Measurements from ENCODE around the gene PLK1.
"Not testable (repeated sequence)": the region's sequence is repeated elsewhere in the genome, so short reads cannot be mapped to it uniquely, and the experiment has no call there.

Gene PLK1

GRCh38 chr16:23710008-23710407, 31.3 kb downstream of the PLK1 start:
- H3K27ac Mint-ChIP-seq = no peak overlapping the region
- no peaks in the 10 kb centered on the region for H3K4me1 Mint-ChIP-seq
- CTCF ChIA-PET = interaction anchor here (0.6 kb wide), 1 partner anchor 276 kb away, joined by 3 read pairs; no protein-coding TSS in a partner anchor
- peaks cover 70% of the 10 kb centered on the region for H3K27me3 Mint-ChIP-seq
- H3K36me3 Mint-ChIP-seq = peaks cover 2% of the 10 kb centered on the region
- H3K4me3 Mint-ChIP-seq = no peak overlapping the region
- peaks cover 14% of the 10 kb centered on the region for H3K9me3 Mint-ChIP-seq
- no peak for DNase-seq

GRCh38 chr16:23710504-23710903, 31.8 kb downstream of the PLK1 start:
- H3K27me3 Mint-ChIP-seq = peaks cover 75% of the 10 kb centered on the region
- CTCF ChIA-PET = no interaction called here

GRCh38 chr16:23711785-23712184, 33.1 kb downstream of the PLK1 start:
- no peak overlapping the region for H3K4me3 Mint-ChIP-seq
- CTCF ChIA-PET = no interaction called here
- H3K9me3 Mint-ChIP-seq = peaks cover 14% of the 10 kb centered on the region
- H3K27ac Mint-ChIP-seq = no peak overlapping the region
- no peaks in the 10 kb centered on the region for H3K4me1 Mint-ChIP-seq
- peaks cover 2% of the 10 kb centered on the region for H3K36me3 Mint-ChIP-seq
- DNase-seq = no peak
- H3K27me3 Mint-ChIP-seq = peaks cover 73% of the 10 kb centered on the region

More at GRCh38 chr16:23710504-23710903, 31.8 kb downstream of the PLK1 start:
- no peak overlapping the region for H3K4me3 Mint-ChIP-seq
- peaks cover 14% of the 10 kb centered on the region for H3K9me3 Mint-ChIP-seq
- H3K4me1 Mint-ChIP-seq = no peaks in the 10 kb centered on the region
- H3K27ac Mint-ChIP-seq = no peak overlapping the region
- no peak for DNase-seq
- H3K36me3 Mint-ChIP-seq = peaks cover 2% of the 10 kb centered on the region

GRCh38 chr16:23712976-23713375, 34.3 kb downstream of the PLK1 start, which contains the start of gene ERN2:
TSS of gene ERN2 (minus strand) at chr16:23713222. CDS start at chr16:23713187, 35 bp downstream.
- Mint-ChIP-seq H3K4me1 (no peaks in the 10 kb centered on the region), H3K4me3 (no peak within 1 kb of the TSS), H3K9me3 (peaks cover 14% of the 10 kb centered on the region), H3K36me3 (peaks cover 2% of the 10 kb centered on the region), H3K27ac (no peak within 1 kb of the TSS), H3K27me3 (peaks cover 83% of the 10 kb centered on the region)
- DNase-seq = no peak
- CTCF ChIA-PET = interaction anchor here (0.5 kb wide), 1 partner anchor 1045 kb away, joined by 3 read pairs; no protein-coding TSS in a partner anchor

- Mint-ChIP-seq H3K4me1 (no peaks in the 10 kb centered on the region), H3K36me3 (peaks cover 2% of the 10 kb centered on the region), H3K27ac (no peak overlapping the region), H3K9me3 (peaks cover 2% of the 10 kb centered on the region), H3K27me3 (peaks cover 68% of the 10 kb centered on the region), H3K4me3 (no peak overlapping the region)
- no peak for DNase-seq
- CTCF ChIA-PET = no interaction called here
Measured at GRCh38 chr16:23716484-23716883, 37.8 kb downstream of the PLK1 start.

GRCh38 chr16:23722613-23723240, 44.0 kb downstream of the PLK1 start:
- H3K36me3 Mint-ChIP-seq, H3K4me3 Mint-ChIP-seq, H3K27ac Mint-ChIP-seq, DNase-seq, CTCF ChIA-PET, H3K4me1 Mint-ChIP-seq, H3K9me3 Mint-ChIP-seq: not testable (repeated sequence)
- H3K27me3 Mint-ChIP-seq = peaks cover 23% of the 10 kb centered on the region

- peaks cover 2% of the 10 kb centered on the region for H3K4me1 Mint-ChIP-seq
- no peak overlapping the region for H3K27ac Mint-ChIP-seq
- peaks cover 17% of the 10 kb centered on the region for H3K27me3 Mint-ChIP-seq
- no peak for DNase-seq
- no peak overlapping the region for H3K4me3 Mint-ChIP-seq
- H3K9me3 Mint-ChIP-seq = peaks cover 4% of the 10 kb centered on the region
- CTCF ChIA-PET = interaction anchor here (0.6 kb wide), 1 partner anchor 1182 kb away, joined by 3 read pairs; no protein-coding TSS in a partner anchor
- H3K36me3 Mint-ChIP-seq = no peaks in the 10 kb centered on the region
Measured at GRCh38 chr16:23724096-23724784, 45.6 kb downstream of the PLK1 start.

- H3K9me3 Mint-ChIP-seq = peaks cover 4% of the 10 kb centered on the region
- peaks cover 2% of the 10 kb centered on the region for H3K4me1 Mint-ChIP-seq
- H3K27me3 Mint-ChIP-seq = peaks cover 18% of the 10 kb centered on the region
- no peaks in the 10 kb centered on the region for H3K36me3 Mint-ChIP-seq
- no peak for DNase-seq
- no peak overlapping the region for H3K27ac Mint-ChIP-seq
- no peak overlapping the region for H3K4me3 Mint-ChIP-seq
- CTCF ChIA-PET = interaction anchor here (0.6 kb wide), 1 partner anchor 1182 kb away, joined by 3 read pairs; no protein-coding TSS in a partner anchor
Measured at GRCh38 chr16:23724785-23725131, 46.1 kb downstream of the PLK1 start.

GRCh38 chr16:23726710-23727109, 48.0 kb downstream of the PLK1 start:
- peaks cover 2% of the 10 kb centered on the region for H3K4me1 Mint-ChIP-seq
- H3K9me3 Mint-ChIP-seq = peaks cover 4% of the 10 kb centered on the region
- H3K27me3 Mint-ChIP-seq = peaks cover 21% of the 10 kb centered on the region
- no peak overlapping the region for H3K27ac Mint-ChIP-seq
- DNase-seq = no peak
- H3K4me3 Mint-ChIP-seq = no peak overlapping the region
- no peaks in the 10 kb centered on the region for H3K36me3 Mint-ChIP-seq
- CTCF ChIA-PET = interaction anchor here (0.7 kb wide), 1 partner anchor 9 kb away, joined by 4 read pairs; no protein-coding TSS in a partner anchor

- Mint-ChIP-seq H3K36me3 (no peaks in the 10 kb centered on the region), H3K9me3 (no peaks in the 10 kb centered on the region), H3K4me1 (peaks cover 2% of the 10 kb centered on the region), H3K27ac (no peak overlapping the region), H3K27me3 (peaks cover 14% of the 10 kb centered on the region), H3K4me3 (no peak overlapping the region)
- DNase-seq = no peak
- CTCF ChIA-PET = no interaction called here
Measured at GRCh38 chr16:23728112-23728477, 49.4 kb downstream of the PLK1 start.

- CTCF ChIA-PET = interaction anchor here (0.9 to 1.6 kb wide), 4 partner anchors 23 to 312 kb away, joined by 3 to 4 read pairs (median 3); no protein-coding TSS in a partner anchor
- no peak overlapping the region for H3K4me3 Mint-ChIP-seq
- H3K36me3 Mint-ChIP-seq = no peaks in the 10 kb centered on the region
- no peak for DNase-seq
- peaks cover 17% of the 10 kb centered on the region for H3K27me3 Mint-ChIP-seq
- H3K9me3 Mint-ChIP-seq = no peaks in the 10 kb centered on the region
- H3K27ac Mint-ChIP-seq = no peak overlapping the region
- H3K4me1 Mint-ChIP-seq = peaks cover 2% of the 10 kb centered on the region
Measured at GRCh38 chr16:23729503-23730424, 51.1 kb downstream of the PLK1 start.

GRCh38 chr16:23734176-23734893, 55.6 kb downstream of the PLK1 start:
- H3K27me3 Mint-ChIP-seq = peaks cover 18% of the 10 kb centered on the region
- H3K4me3 Mint-ChIP-seq = no peak overlapping the region
- no peaks in the 10 kb centered on the region for H3K9me3 Mint-ChIP-seq
- DNase-seq = no peak
- H3K36me3 Mint-ChIP-seq = no peaks in the 10 kb centered on the region
- H3K4me1 Mint-ChIP-seq = peaks cover 4% of the 10 kb centered on the region
- H3K27ac Mint-ChIP-seq = no peak overlapping the region
- CTCF ChIA-PET = interaction anchor here (1.0 to 1.9 kb wide), 2 partner anchors 302 to 770 kb away, joined by 3 to 6 read pairs; no protein-coding TSS in a partner anchor

GRCh38 chr16:23737423-23738028, 58.8 kb downstream of the PLK1 start:
- not testable (repeated sequence) for H3K4me1 Mint-ChIP-seq, H3K36me3 Mint-ChIP-seq, DNase-seq, H3K4me3 Mint-ChIP-seq, H3K27ac Mint-ChIP-seq, H3K9me3 Mint-ChIP-seq
- peaks cover 19% of the 10 kb centered on the region for H3K27me3 Mint-ChIP-seq
- CTCF ChIA-PET = interaction anchor here (0.6 kb wide), 1 partner anchor 139 kb away, joined by 3 read pairs; no protein-coding TSS in a partner anchor
